Mesangial cell (primary cell): ENCODE data around the gene SERINC3. TPM values are rescaled to one million over a fixed set of nuclear protein-coding genes. Genes with fewer than 3 reads are reported as not detected.

Experiments used
- total RNA-seq: library from RNA; depleted of rRNA; stranded (reverse); fragments of >200 nt; gene quantifications from 2 replicates; pipeline ENCODE4 v1.2.3, GENCODE V29; 2015

The SERINC3 gene
- total RNA-seq, result 64.5 and 98.0 TPM in 2 replicates

DNA sequence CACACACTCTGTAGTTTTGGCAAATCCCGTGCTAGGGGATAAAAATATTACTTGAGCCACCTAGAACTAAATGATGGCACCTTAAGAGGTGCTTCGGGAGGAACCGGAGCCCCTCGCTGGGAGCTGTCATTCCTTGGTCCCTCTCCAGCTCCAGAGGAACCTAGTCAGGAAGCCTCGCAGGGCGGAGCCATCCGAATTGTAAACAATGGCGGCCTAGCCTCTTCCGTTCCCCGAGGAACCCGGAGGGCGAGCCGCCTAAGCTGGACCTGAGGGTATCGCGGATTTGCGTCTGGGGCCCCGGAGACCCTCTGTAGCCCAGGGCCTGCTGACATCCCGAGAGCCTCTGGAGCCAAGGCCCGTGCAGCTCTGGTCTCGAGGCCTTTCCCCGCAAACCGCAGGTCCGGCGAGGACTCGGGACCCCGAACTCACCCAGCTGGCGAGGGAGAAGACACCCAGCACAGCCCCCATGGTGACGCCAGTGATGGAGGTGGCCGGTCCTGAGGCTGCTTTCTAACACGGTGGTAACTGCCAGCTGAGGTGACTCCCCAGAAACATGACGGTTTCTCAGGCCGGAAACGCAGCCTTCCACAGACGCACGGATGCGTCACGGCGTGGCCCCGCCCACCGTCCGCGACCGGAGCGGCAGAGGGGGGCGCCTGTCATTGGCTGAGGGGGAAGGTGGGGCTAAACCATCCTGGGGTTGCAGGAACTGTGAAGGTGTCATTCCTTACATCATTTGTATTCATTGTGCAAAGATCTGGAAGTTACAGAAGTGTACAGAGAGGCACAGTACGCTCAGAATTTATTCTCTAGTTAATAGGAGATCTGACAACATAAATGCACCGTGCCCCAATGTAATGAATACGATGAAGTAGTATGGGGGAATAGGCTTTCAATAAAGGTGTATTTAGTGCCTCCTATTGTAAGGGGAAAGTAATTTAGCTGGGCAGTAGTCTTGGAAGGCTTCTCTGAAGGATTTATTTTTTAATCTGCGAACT, at the start of gene SERINC3:
Gene SERINC3, minus strand, starts transcription at position 587 of the 998 bp plus-strand sequence. Its CDS starts 119 bp downstream, at position 468.

DNA sequence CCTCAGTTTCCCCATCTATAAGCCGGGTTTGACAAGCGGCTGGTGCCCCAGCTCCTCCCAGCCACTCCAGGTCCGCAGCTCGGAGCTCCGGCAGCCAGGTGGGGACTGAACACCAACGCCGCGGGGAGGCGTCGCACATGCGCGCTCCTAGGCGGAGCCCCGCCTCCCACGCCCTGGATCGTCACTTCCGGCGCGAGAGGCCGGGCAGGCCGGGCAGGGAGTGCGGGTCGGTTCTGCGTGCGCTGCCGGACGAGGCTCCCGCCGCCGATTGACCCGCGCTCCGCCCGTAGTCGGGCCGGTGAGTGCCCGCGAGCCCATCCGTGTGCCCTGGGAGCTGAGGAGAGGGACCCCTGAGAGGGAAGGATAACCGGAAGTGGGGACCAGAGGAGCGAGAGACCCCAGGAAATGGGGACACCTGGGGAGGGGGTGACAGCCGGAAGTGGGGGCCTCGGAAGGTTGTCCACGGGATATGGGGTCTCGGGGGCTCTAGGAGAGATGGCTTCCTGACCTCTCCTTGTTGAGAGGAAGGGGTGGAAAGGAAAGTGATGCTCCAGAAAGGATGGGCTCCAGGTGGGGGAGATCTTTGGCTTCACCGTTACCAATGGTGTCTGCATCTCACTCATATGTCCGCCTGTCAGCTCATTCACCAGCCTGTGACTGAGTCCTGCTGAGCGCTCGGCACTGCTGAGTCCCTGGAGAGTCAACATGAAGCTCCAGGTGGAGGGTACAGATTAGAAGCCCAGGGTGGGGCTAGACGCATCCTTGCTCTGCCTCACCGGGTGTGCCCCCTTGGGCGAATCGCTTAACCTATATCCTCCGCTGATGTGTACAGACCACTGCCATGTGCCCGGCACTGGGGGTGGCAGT, 45.9 kb downstream of the SERINC3 start, which contains the start of gene TTPAL:
Gene TTPAL, plus strand, starts transcription at position 181 of the 867 bp plus-strand sequence. CDS start 4,126 bp downstream, outside the sequence.

Other genes starting within 250 kb of the SERINC3 start
- 4.7 and 5.8 TPM in 2 replicates for gene FITM2, start 210.9 kb downstream of the SERINC3 start, total RNA-seq
- not detected in 2 replicates for gene R3HDML, start 185.0 kb downstream of the SERINC3 start, total RNA-seq
- not detected in 2 replicates for gene HNF4A, start 166.4 kb downstream of the SERINC3 start, total RNA-seq
- gene TTPAL, start 46.2 kb downstream of the SERINC3 start, total RNA-seq, result 7.0 and 12.1 TPM in 2 replicates
- 36.3 and 52.0 TPM in 2 replicates for gene PKIG, start 60.5 kb upstream of the SERINC3 start, total RNA-seq
- gene ADA, start 129.6 kb upstream of the SERINC3 start, total RNA-seq, result 18.9 and 30.5 TPM in 2 replicates
- 0.25 TPM in 1 of 2 replicates, not detected in the other for gene CCN5, start 193.3 kb upstream of the SERINC3 start, total RNA-seq
- gene KCNK15, start 223.8 kb upstream of the SERINC3 start, total RNA-seq, result under 0.01 and 1.8 TPM in 2 replicates